ENCODE data around the gene CLEC9A.

Gene CLEC9A

GRCh38 chr12:10111451-10111850, 81.0 kb downstream of the CLEC9A start:
- DNase-seq (ENCODE audit: low read depth) = no peak

GRCh38 chr12:10113075-10113474, 82.6 kb downstream of the CLEC9A start:
- no peak for DNase-seq (ENCODE audit: low read depth)

- no peak for DNase-seq (ENCODE audit: low read depth)
Measured at GRCh38 chr12:10113920-10114319, 83.4 kb downstream of the CLEC9A start.

GRCh38 chr12:10115311-10115710, 84.8 kb downstream of the CLEC9A start:
- no peak for DNase-seq (ENCODE audit: low read depth)
